K562 (cell line): Measurements from ENCODE around the gene FGF1. TPM values are rescaled to one million over a fixed set of nuclear protein-coding genes. Genes with fewer than 3 reads are reported as not detected.

Source experiments
- ELF1 ChIP-seq: fragments of 200-800 bp; sonication (Bioruptor generic); IDR thresholded peaks from 2 replicates; pipeline ENCODE4 v1.6.1; 2016; ENCODE audit warnings: missing genetic modification characterization, missing compliant biosample characterization
- GABPB1 ChIP-seq: sonication (generic); formaldehyde crosslinking; IDR thresholded peaks from 2 replicates; pipeline ENCODE4 v1.8.0; 2022; ENCODE audit warnings: mild to moderate bottlenecking, missing genetic modification reagents
- LEF1 ChIP-seq: fragments of 450-650 bp; IDR thresholded peaks from 2 replicates; pipeline ENCODE4 v1.6.1; 2016; ENCODE audit warnings: mild to moderate bottlenecking
- MEF2D ChIP-seq: conservative IDR thresholded peaks from 2 replicates; pipeline ENCODE4 v1.6.1; 2016; ENCODE audit warnings: low read depth, missing genetic modification characterization, missing compliant biosample characterization
- TBL1XR1 ChIP-seq, 2 experiments: IDR thresholded peaks; 2 replicates each; pipeline ENCODE4 v1.6.1; 2012; ENCODE audit warnings: improper control_type of control experiment in 2 of 2, low read length in 2 of 2, mild to moderate bottlenecking in 1 of 2
- ZNF316 ChIP-seq: fragments of 450-650 bp; IDR thresholded peaks from 2 replicates; pipeline ENCODE4 v1.6.1; 2016
- ZNF41 ChIP-seq: fragments of 250-450 bp; sonication (Bioruptor Pico); conservative IDR thresholded peaks from 2 replicates; pipeline ENCODE4 v1.4.0; 2020; ENCODE audit warnings: mild to moderate bottlenecking
- ZNF518B ChIP-seq: fragments of 250-450 bp; sonication (Bioruptor Pico); IDR thresholded peaks from 2 replicates; pipeline ENCODE4 v1.5.0; 2021; ENCODE audit warnings: mild to moderate bottlenecking, moderate library complexity
- ZNF584 ChIP-seq: fragments of 200-800 bp; sonication (Bioruptor generic); IDR thresholded peaks from 2 replicates; pipeline ENCODE4 v1.6.1; 2016; ENCODE audit warnings: low read depth, mild to moderate bottlenecking, missing genetic modification characterization, missing compliant biosample characterization
- ZNF589 ChIP-seq: fragments of 200-800 bp; sonication (Bioruptor generic); IDR thresholded peaks from 2 replicates; pipeline ENCODE4 v1.6.1; 2016; ENCODE audit warnings: low read depth, missing genetic modification characterization, missing compliant biosample characterization
- polyA plus RNA-seq, 8 experiments: library from polyadenylated mRNA; depleted of rRNA in 4 of 8; stranded (reverse) in 5 of 8; unstranded in 3 of 8; fragments of >200 nt; fragmentation: Nextera tagmentation in 2 of 8; fragmentation: Illumina TruSeq in 1 of 8; extraction: Ambion mirVana in 2 of 8; extraction: Trizol in 1 of 8; gene quantifications; 2 replicates each; pipeline versions ENCODE4 v1.2.1 to v1.2.3, GENCODE V29; 2011 to 2014; ENCODE audit warnings: inconsistent platforms in 1 of 8, missing spikeins in 1 of 8
- total RNA-seq, 7 experiments: library from RNA; depleted of rRNA in 6 of 7; stranded (reverse); fragments of >200 nt in 6 of 7; fragmentation: Illumina TruSeq in 2 of 7; extraction: Trizol in 2 of 7; gene quantifications; 2 replicates each; pipeline versions ENCODE4 v1.2.1 to v1.2.3, GENCODE V29; 2011 to 2021; ENCODE audit warnings: low replicate concordance in 1 of 7
- TF ChIP-seq, protein P1 (sequence below): sonication (generic); formaldehyde crosslinking; IDR thresholded peaks from 2 replicates; pipeline ENCODE4 v1.8.0; 2022; ENCODE audit warnings: mild to moderate bottlenecking, low read depth, missing genetic modification reagents

The FGF1 gene
- total and polyA plus RNA-seq, 9 of the 15 experiments (the other 6 are each of a cell fraction or from before 2014, with no cell fraction given): not detected

GRCh38 chr5:142727735-142728047 is 41.8 kb upstream of the FGF1 start (continued):
- TF ChIP-seq TBL1XR1 (IDR thresholded peaks at IDR 0.05; ENCODE audit: low read length in 2 of 2) (no peak), ZNF589 (peak; percentile 58; the same call in 1 of the 2 replicates), ZNF518B (CRISPR knock-in tag) (no peak), ZNF316 (no peak), ELF1 (tag) (no peak), ZNF41 (CRISPR knock-in tag) (no peak), GABPB1 (CRISPR knock-in tag) (no peak), MEF2D (0 out of 2 replicates have a peak, but pooled peaks have one; percentile 42), ZNF584 (no peak), LEF1 (0 out of 2 replicates have a peak, but pooled peaks have one; percentile 27)
- TF ChIP-seq, protein P1, sequence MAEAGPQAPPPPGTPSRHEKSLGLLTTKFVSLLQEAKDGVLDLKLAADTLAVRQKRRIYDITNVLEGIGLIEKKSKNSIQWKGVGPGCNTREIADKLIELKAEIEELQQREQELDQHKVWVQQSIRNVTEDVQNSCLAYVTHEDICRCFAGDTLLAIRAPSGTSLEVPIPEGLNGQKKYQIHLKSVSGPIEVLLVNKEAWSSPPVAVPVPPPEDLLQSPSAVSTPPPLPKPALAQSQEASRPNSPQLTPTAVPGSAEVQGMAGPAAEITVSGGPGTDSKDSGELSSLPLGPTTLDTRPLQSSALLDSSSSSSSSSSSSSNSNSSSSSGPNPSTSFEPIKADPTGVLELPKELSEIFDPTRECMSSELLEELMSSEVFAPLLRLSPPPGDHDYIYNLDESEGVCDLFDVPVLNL: no peak
